ENCODE data around the gene DOCK4.

GRCh38 chr7:111802194-111802772 lies 403.9 kb downstream of the DOCK4 start:
- TF ChIP-seq, protein P1, sequence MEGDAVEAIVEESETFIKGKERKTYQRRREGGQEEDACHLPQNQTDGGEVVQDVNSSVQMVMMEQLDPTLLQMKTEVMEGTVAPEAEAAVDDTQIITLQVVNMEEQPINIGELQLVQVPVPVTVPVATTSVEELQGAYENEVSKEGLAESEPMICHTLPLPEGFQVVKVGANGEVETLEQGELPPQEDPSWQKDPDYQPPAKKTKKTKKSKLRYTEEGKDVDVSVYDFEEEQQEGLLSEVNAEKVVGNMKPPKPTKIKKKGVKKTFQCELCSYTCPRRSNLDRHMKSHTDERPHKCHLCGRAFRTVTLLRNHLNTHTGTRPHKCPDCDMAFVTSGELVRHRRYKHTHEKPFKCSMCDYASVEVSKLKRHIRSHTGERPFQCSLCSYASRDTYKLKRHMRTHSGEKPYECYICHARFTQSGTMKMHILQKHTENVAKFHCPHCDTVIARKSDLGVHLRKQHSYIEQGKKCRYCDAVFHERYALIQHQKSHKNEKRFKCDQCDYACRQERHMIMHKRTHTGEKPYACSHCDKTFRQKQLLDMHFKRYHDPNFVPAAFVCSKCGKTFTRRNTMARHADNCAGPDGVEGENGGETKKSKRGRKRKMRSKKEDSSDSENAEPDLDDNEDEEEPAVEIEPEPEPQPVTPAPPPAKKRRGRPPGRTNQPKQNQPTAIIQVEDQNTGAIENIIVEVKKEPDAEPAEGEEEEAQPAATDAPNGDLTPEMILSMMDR (conservative IDR thresholded peaks at IDR 0.05): no peak
- TF ChIP-seq ZFX (IDR thresholded peaks at IDR 0.05): no peak

Data from C4-2B (cell line).